Measurements from ENCODE around the gene LMBR1.

The LMBR1 gene

DNA sequence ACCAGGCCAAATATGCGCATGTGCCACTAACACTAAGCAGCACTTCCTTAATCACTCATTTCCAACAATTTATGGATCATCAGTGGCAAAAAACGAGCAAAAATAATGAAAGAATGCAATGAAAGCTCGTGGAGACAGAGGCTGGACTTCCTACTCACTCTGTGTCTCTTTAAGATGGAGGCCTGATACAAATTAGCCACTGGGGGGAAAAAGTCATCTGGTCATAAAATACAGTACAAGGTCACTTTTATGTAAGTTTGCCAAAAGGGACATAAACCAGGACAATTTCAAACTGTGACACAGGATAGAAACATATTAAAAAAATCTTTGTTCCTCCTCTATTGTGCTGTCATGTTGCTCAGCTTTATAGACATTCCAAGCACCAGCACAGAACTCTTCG lies 101.7 kb downstream of the LMBR1 start:
- no peak for DNase-seq

DNA sequence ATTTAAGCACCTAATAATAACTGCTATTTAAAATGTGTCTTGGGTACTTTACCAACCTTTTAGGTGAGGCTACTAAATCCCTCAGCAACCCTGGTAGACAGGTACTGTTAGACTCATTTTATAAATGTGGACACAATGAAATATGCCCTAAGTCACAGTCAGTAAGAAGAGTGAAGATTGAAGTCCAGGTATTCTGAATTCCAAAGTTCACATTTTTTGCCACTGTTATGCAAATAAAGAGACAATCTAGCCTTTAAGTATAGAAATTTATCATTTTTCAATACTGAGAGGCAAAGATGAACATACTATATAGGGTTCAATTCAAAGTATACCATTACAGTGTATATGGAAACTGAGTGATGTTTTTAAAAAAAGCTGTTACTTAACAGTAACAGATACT lies 102.7 kb downstream of the LMBR1 start:
- no peak for DNase-seq

DNA sequence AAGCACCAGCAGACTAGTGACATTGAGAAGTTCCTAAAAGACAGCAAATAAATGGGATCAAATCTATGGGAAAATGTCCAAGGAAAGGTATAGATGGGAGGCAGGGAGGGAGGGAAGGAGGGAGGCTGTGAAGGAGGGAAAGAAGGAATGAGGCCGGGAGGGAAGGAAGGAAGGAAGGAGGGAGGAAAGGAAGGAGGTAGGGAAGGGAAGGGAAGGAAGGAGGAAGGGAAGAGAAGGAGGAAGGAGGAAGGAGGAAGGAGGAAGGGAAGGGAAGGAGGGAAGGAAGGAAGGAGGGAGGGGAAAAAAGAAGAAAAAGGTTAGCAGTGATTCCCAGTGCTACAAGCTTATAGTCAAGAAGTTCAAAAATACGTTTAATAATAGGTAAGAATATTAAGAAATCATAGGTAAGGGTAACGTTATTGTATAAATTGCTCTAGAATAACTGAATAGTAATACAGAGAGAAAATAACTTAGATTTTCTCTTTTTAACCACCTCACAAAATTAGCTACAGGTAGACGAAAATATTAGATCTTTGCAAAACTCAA lies 106.9 kb downstream of the LMBR1 start:
- DNase-seq = no peak

DNA sequence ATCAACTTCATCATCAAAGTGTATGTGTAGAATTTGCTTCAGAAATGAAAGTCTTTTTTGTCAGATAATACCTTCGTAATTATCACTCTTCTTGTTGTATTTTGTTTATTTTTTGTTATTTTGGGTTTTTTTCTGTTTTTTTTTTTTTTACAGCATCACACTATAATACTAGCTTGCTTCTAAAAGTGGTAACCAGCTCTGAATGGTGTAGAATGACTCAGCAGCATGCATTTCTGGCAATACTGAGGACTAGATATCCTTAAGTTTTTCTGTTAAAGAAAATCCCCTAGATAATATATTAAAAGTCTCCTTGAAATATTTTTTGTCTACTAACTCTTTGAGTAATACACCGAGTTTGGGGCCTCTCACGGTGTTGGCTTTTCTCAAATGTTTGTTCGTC lies 109.1 kb downstream of the LMBR1 start:
- no peak for DNase-seq

DNA sequence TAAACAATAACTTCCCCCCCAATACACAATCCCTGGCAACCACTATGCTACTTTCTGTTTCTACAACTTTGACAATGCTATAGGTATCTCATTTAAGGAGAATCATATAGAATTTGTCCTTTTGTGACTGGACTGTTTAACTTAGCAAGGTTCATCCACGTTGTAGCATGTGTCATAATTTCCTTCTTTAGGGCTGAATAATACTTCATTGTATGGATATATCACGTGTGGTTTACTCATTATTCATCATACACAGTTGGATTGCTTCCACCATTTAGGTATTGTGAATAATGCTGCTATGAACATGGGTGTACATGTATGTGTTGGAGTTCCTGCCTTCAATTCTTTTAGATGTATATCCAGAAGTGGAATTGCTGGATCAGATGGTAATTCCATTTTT lies 111.0 kb downstream of the LMBR1 start:
- no peak for DNase-seq

DNA sequence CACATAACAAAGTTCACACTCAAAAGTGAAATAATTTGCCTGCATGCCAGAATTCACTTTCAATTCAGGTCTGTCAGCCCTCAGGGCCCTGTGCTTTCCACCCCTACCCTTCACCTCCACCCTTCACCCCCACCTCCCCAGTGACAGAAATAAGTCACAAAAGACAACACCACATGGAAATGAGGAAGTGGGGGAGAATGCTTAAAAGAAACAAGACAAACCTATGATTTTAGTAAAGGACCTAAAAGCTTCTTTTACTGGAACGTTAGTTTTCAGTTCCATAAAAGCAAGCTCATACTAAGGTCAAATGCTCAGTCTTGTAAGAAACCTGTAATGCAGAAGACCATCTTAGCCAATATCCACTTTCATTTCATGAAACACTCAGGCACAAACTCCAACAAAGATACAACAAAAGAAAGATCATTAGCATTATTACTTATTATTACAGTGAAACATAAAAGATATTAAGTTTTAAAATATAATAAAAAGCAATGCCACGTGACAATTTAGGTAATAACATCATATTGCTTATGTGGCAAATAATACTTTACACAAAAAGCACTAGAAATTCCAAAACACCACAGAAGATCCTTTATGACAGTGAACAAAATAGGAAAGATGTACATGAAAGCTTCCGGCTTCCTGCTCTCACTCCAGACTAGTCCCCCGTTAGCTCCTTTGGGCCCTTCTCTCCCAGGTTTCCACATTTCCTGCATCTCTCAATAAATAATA lies 112.1 kb downstream of the LMBR1 start:
- no peak for DNase-seq

DNA sequence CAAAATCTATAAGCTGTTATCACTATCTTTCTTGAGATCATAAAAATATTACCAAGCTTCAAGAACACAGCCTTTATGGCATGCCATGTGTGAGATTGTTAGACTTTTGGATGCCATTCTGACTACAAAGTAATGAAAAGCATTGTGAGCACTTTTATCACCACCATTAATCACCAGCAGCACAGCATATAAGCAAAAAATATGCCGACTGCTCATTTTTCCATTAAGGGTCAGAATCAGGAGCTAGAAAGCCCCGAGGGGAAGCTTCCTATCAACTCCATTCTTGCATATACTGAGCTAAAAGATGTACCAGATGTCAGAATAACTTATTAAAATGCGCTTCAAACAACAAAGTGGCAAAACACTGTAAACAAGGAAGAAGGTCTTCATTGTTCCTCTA lies 114.3 kb downstream of the LMBR1 start:
- DNase-seq = no peak

DNA sequence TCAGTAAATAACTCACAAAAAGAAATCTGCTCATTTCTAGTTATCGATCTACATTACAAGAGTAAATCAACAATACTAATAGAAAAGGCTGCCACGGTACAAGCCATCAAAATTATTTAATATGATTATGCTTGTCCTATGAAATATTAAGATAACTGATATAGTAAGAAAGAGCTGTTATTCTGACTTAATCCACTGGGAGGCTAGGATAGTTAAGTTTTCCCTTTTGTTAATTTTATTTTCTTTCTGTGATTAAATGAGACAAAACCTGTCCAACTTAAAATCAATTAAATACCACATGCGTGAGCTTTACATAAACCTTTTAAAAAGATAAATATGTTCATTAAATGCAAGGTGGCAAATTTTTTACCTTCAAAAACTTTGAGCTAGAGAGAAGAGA lies 114.8 kb downstream of the LMBR1 start:
- no peak for DNase-seq

DNA sequence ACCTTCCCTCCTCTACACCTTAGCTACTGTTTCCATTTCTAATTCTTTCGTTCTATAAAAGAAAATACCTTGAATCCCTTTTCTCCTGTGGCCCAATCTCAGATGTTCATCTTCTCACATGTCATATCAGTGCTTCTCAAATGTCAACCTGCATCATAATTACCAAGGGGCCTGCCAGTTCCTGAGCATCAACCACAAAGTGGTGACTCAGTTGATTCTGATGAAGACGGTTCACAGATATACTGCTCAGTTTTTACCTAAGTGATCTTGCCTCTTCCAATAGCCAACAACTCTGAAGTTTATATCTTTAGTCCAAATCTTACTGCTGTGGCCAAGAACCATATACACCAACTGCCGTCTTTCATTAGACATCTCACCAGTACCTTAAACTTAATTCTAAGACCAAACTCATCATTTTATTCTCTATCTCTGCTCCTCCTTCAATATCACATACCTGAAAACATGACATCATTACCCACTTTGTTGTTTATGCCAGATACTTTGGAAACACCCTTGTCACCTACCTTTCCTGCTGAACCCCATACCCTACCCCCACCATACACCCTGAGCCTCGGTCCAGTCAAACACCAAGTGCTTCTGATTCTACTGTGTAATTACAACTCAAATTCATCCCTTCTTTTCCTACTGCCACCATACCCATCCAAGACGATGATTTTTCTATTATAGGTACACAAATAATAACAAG lies 115.5 kb downstream of the LMBR1 start:
- DNase-seq = no peak

DNA sequence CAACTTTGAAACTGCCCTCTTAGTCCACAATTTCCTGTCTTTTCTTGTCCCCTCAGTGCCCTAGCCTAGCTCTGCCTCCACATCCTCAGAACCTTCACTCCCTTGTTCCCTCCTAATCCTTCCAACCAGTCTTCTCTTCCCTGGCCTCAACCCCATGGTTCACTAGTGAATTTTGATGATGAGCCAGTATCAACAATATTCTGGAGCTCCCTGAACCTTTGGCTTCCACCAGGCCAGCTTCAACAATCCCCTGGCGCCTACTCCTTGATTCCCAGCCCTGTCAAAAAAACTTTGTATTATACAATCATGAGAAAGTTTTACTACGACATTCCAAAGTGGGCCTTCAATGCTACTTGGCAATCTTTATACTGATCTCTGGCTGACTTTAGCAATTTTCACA lies 116.5 kb downstream of the LMBR1 start:
- no peak for DNase-seq

DNA sequence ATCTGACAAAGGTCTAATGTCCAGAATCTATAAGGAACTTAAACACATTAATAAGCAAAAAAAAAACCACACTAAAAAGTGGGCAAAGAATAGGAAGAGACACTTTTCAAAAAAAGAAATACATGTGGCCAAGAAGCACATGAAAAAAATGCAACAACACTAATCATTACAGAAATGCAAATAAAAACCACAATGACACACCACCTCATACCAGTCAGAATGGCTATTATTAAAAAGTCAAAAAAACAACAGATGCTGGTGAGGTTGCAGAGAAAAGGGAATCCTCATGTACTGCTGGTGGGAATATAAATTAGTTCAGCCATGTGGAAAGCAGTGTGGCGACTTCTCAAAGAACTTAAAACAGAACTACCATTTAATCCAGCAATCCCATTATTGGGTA lies 119.0 kb downstream of the LMBR1 start:
- DNase-seq = no peak

DNA sequence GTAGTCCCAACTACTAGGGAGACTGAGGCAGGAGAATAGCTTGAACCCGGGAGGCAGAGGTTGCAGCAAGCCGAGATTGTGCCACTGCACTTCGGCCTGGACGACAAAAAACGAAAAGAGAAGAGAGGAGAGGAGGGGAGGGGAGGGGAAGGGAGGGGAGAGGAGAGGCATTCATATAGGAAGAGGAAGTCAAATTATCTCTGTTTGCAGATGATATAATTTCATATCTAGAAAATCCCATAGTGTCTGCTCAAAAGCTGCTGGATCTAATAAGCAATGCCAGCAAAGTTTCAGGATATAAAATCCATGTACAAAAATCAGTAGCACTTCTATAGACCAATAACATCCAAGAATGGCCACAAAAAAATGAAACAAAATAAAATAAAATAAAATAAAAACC lies 120.3 kb downstream of the LMBR1 start:
- no peak for DNase-seq

DNA sequence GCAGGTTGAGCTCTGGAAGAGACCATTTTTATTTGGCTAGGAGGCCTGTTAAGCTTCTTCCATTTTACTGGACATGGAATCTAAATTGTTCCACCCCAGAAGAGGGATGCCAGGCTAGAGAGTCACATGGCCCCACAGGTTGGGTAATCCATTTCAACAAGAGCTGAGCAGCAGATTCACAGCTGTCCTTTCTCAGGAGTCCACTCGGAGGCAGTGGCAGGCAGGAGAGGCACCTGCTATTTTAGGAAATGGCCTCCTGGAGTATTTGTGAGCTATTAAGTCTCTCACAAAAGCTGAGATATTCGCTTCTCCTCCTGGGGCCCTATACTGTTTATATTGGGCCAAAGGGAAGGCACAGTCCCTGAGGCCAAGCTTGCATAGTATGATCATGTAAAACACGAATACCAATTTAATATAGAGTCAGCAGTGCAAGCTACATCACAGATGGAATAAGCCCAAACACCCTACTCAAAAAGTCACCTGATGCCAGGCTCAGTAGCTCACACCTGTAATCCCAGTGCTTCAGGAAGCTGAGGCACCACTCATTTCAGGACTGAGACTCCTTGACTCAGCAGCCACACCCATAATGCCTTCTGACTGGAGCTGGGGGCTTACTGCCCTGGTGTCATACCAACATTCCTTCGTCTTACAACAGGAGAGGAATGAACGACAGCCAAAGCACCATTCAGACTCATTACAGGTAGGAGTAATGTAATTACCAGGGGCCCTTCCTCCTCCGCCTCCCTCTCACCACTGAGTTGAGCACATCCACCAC lies 124.1 kb downstream of the LMBR1 start:
- no peak for DNase-seq

DNA sequence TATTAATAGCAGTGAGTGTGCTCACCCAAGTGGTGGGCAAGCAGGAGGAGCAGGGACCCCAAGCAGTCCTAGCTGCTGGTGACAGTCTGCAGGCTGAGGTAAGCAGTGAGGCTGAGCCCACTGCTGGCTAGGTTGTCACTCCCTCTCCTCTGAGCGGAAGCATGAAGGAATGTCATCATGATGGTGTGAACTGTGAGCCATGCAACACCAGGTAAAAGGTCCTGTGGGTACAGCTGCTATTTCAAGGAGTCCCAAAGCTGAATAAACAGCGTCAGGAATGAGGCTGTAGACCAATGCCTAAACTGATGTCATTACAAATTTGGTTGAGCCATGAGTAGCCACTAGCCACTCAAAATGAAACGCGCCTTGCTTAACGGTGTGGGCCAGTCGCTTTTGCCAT lies 126.3 kb downstream of the LMBR1 start:
- DNase-seq = no peak

DNA sequence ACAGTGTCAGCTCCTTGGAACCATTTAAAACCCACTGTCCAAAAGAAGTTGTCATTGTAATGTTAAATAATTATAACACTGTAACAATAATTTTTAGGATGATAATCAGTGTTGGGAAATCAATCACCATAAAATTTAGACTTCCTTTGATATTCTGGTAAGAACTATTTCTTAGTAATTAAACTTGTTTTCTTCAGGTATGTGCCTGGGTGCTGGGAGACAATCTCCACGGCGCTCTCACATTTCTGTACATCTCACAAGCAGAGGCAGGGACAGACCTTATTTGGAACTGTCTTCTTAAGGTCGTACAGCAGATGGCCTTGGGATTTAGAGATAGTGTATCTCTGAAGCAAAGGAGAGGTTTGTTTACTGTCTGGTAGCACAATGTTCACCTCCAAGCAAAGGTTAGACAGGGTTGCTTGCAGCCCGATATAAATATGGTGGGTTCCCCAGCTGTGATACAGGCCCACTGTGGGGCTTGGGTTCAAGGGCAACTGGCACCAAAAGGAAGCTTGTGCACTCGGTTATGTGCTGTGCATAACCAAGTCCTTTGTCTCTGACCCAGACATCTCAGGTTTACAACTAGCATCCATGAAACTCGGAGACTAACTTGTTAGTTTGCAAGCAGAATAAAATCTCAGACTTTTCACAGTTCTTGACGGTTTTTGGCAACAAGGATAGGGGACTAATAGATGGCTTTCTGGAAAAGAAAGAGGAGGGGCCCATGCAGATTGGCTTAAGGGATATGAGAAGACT lies 126.9 kb downstream of the LMBR1 start:
- DNase-seq = no peak

DNA sequence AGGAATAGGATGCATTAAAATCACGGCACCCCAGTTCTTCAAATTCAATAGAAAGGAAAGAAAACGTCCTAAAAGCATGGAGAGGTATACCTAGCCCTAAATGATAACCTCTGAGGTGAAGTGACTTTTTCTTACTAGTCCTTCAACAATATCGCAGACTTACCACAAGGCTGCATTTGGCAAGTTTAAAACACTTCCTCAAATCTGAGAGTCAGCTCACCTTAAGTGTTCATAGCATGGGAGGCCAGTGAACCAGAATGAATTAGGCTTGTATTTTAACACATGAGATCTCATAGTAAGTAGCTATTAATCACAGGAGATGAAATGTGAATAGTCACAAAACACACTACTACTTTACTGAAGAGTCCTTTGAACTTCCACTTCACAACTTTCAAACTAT lies 128.2 kb downstream of the LMBR1 start:
- no peak for DNase-seq

DNA sequence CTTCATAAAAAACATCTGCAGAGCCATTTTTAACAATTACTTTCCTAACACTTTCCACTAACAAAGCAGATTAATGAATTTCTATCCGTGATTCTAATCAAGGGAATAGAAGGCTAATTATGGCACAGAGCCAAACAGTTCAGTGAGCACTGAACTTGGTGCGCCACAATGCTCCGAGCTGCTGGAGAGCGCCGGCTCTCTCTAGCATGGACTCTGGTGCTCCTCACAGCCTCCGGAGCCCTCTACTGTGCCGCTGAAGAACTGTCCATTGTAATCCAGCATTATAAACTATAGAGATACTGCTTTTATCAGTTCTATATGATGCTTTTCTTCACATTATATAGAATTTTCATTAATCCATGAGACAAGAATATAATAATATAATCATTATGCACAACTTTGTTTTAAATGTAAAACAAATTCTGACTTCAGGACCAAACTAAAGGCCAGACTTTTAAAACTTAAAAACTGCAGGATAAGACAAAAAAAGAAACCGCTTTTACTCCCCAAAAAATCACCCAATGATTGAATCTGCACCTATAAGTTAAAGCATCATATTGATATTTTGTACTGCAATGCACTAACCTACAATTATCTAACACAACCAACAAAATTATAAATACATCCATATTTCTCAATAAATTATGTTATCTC lies 128.8 kb downstream of the LMBR1 start:
- DNase-seq = peak; percentile 30

DNA sequence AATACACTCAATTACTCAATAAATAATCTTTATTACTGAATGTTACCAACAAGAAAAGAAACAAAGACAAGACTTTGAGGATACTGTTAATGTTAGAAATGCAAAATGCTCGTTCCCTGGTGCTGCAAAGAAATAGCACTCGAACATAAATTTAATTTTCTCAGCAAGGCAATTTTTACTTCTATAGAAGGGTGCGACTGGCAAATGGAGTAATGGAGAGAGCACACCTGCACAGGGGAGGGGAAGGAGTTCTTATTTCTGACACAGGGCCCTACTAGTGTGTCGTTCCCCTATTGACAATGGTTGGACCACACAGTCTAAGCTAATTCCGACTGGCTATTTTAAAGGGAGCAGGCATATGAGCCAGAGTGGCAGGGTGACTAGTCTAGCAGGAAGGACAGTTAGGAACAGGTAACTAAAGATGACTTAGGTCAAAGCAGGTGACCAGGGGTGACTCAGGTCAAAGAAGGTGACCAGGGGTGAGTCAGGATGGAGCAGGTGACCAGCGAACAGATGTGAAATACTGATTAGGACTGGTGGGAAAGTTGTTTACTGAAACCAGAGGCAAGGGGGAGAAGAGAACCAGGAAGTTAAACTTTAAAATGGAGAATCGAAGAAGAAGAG lies 133.3 kb downstream of the LMBR1 start:
- DNase-seq = no peak

DNA sequence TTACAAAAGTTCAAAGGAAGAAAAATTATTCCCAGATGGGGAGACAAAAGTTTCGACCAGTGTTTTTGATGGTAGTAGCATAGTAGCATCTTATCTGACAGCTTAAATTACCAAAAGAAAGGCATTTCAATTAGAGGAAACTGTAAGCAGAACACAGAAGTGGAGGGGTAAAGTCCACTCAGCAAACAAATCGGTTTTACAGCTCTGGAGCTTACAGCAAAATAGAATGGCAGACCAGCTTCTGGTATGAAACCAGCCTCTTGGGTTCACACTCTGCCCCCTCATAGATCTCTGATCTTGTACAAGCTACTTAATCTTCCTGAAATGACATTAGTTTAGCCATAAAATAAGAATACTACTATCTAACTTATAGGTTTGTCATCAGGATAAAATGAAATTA lies 133.8 kb downstream of the LMBR1 start:
- no peak for DNase-seq

DNA sequence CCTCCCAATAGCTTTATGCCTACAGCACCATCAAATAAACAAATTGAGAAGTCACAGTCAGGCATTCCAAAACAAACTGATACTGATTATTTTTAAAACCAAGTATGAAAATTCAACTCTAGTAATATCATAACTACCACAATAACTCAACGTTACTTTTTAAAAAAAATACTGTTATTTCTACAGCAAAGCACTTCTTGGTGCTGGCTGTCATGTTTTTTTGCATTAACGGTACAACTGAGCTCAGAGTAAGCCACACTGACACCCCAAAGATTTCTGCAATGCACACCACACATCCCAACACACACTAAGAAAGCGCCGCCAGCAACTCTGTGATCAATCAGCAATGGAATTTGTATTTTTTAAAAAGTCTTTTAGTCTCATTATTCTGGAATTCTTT lies 138.8 kb downstream of the LMBR1 start:
- no peak for DNase-seq

DNA sequence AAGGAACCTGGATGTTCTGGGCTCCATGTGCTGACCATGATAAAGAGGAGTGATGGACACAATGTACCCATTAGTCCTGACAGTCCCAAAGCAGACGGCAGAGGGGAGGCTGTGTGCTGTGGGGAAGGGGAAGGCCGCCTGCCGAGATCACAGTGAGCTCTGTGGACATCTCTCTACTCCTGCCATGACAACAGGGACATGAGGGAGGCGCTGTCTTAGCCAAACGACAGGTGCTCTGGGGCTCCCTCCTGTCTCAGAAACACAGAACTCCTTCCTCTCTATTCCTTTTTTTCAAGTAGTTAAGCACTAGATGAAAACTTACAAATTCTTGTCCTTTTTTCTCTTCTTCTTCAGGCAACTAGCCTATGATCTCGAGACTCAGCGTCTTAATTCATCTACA lies 139.4 kb downstream of the LMBR1 start:
- no peak for DNase-seq

DNA sequence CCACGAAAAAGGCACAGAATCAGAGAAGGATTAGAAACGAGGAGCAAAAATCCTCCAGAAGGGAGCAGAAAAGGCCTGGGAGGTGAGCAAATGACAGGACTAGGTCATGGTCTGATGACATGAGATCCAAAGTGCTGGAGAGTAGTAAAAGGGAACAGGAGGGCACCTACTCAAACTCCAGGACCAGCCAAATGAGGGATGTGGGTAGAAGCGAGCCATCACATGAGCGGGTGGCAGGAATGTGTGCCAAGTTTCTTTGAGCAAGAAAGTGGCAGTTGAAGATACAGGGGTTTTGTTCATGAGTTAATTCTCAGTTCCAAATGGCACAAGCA lies 139.8 kb downstream of the LMBR1 start:
- no peak for DNase-seq
